ENCODE data around the gene ZNF862. TPM values are rescaled to one million over a fixed set of nuclear protein-coding genes. Genes with fewer than 3 reads are reported as not detected.

ZNF862 gene
- total RNA-seq, 1 experiment from 2014 or later, result 3.6 TPM

GRCh38 chr7:149877890-149878522 lies 39.8 kb downstream of the ZNF862 start (continued):
- TF ChIP-seq ATF3 (CRISPR knock-in tag; conservative IDR thresholded peaks at IDR 0.05) (no peak), CTCF (IDR thresholded peaks at IDR 0.05) (no peak), JUN (CRISPR knock-in tag; IDR thresholded peaks at IDR 0.05) (no peak), E2F5 (CRISPR knock-in tag; IDR thresholded peaks at IDR 0.05) (no peak), ZNF512 (CRISPR knock-in tag; IDR thresholded peaks at IDR 0.05; ENCODE audit: borderline replicate concordance) (no peak)

- POLR2A ChIA-PET, result no interaction called here
These were observed 40.3 kb downstream of the ZNF862 start for GRCh38 chr7:149878523-149878921.

More at GRCh38 chr7:149878523-149878921, 40.3 kb downstream of the ZNF862 start:
- CTCF ChIA-PET, result interaction anchor here (3.1 kb wide), 1 partner anchor 17 kb away, joined by 17 read pairs; no protein-coding TSS in a partner anchor
- Mint-ChIP-seq H3K27me3 (ENCODE audit: low read depth) (peaks cover 19% of the 10 kb centered on the region), H3K4me1 (peaks cover 13% of the 10 kb centered on the region; the same call in 1 of the 2 replicates), H3K27ac (no peak overlapping the region), H3K9me3 (no peaks in the 10 kb centered on the region), H3K4me3 (no peak overlapping the region), H3K36me3 (no peaks in the 10 kb centered on the region)
- DNase-seq (ENCODE audit: low spot score), result no peak
- TF ChIP-seq SP1 (CRISPR knock-in tag; conservative IDR thresholded peaks at IDR 0.05), result no peak
- no peak for TF ChIP-seq RORB (CRISPR knock-in tag; IDR thresholded peaks at IDR 0.05)
- no peak for TF ChIP-seq ELF4 (CRISPR knock-in tag; IDR thresholded peaks at IDR 0.05; ENCODE audit: low read depth)
- TF ChIP-seq E2F4 (CRISPR knock-in tag; IDR thresholded peaks at IDR 0.05; ENCODE audit: borderline replicate concordance, low read depth), result no peak
- no peak for TF ChIP-seq TCF7 (CRISPR knock-in tag; IDR thresholded peaks at IDR 0.05; ENCODE audit: low read depth)
- TF ChIP-seq AR (CRISPR knock-in tag; IDR thresholded peaks at IDR 0.05), result no peak
- TF ChIP-seq NFYB (CRISPR knock-in tag; conservative IDR thresholded peaks at IDR 0.05; ENCODE audit: low read depth), result no peak
- no peak for TF ChIP-seq GABPB1 (CRISPR knock-in tag; IDR thresholded peaks at IDR 0.05)
- TF ChIP-seq CREM (CRISPR knock-in tag; IDR thresholded peaks at IDR 0.05), result no peak
- TF ChIP-seq ATF6 (CRISPR knock-in tag; IDR thresholded peaks at IDR 0.05), result no peak
- no peak for TF ChIP-seq RELA (CRISPR knock-in tag; IDR thresholded peaks at IDR 0.05; ENCODE audit: borderline replicate concordance)
- TF ChIP-seq E2F5 (CRISPR knock-in tag; IDR thresholded peaks at IDR 0.05), result no peak
- no peak for TF ChIP-seq FOXP1 (CRISPR knock-in tag; IDR thresholded peaks at IDR 0.05; ENCODE audit: borderline replicate concordance)
- TF ChIP-seq HMGXB4 (CRISPR knock-in tag; IDR thresholded peaks at IDR 0.05), result no peak
- ATAC-seq, result no peak
